ENCODE data around the gene RHOJ. TPM values are rescaled to one million over a fixed set of nuclear protein-coding genes. Genes with fewer than 3 reads are reported as not detected.

The RHOJ gene
- polyA plus RNA-seq, 1 donor from 2014 or later = 0.10 TPM

GRCh38 chr14:63231766-63232165 lies 27.5 kb downstream of the RHOJ start:
- Histone ChIP-seq H4K20me1 (ENCODE audit: insufficient read depth) (no peaks in the 10 kb centered on the region), H2AFZ (ENCODE audit: low read depth, low read length) (no peak overlapping the region), H3K36me3 (ENCODE audit: insufficient read depth, low read length) (no peaks in the 10 kb centered on the region), H3K9me2 (ENCODE audit: insufficient read depth, low read length) (no peaks in the 10 kb centered on the region), H3K27ac (ENCODE audit: low read length) (no peak overlapping the region), H3K9me3 (ENCODE audit: low read length) (no peaks in the 10 kb centered on the region), H3K27me3 (ENCODE audit: insufficient read depth, low read depth, low read length) (no peaks in the 10 kb centered on the region), H3K4me2 (ENCODE audit: low read length) (no peak overlapping the region), H3K4me3 (ENCODE audit: low read length) (no peak overlapping the region), H3K79me2 (replicated peaks; ENCODE audit: insufficient read depth, low read length) (no peaks in the 10 kb centered on the region), H3K9ac (ENCODE audit: low read length) (no peak overlapping the region), H3F3A (ENCODE audit: insufficient read depth, low read length, poor library complexity, severe bottlenecking) (no peaks in the 10 kb centered on the region)
- TF ChIP-seq TAF1 (IDR thresholded peaks at IDR 0.05; ENCODE audit: low read depth) (no peak), RAD21 (conservative IDR thresholded peaks at IDR 0.05) (no peak), REST (IDR thresholded peaks at IDR 0.05; ENCODE audit: borderline replicate concordance) (no peak), EZH2 (IDR thresholded peaks at IDR 0.05; ENCODE audit: borderline replicate concordance, insufficient read depth, low read length, poor library complexity, severe bottlenecking) (no peak), EP300 (conservative IDR thresholded peaks at IDR 0.05; ENCODE audit: poor library complexity, severe bottlenecking) (no peak), CTCF (IDR thresholded peaks at IDR 0.05; ENCODE audit: poor library complexity, severe bottlenecking) (no peak), SMC3 (conservative IDR thresholded peaks at IDR 0.05; ENCODE audit: poor library complexity) (no peak), POLR2AphosphoS5 (IDR thresholded peaks at IDR 0.05) (no peak), MXI1 (conservative IDR thresholded peaks at IDR 0.05; ENCODE audit: poor library complexity, severe bottlenecking) (no peak)

GRCh38 chr14:63237791-63238190 lies 33.5 kb downstream of the RHOJ start:
- Histone ChIP-seq H3K9ac (ENCODE audit: low read length) (no peak overlapping the region), H3K79me2 (replicated peaks; ENCODE audit: insufficient read depth, low read length) (no peaks in the 10 kb centered on the region), H3K27ac (ENCODE audit: low read length) (no peak overlapping the region), H3K4me2 (ENCODE audit: low read length) (no peak overlapping the region), H3F3A (ENCODE audit: insufficient read depth, low read length, poor library complexity, severe bottlenecking) (no peaks in the 10 kb centered on the region), H3K9me3 (ENCODE audit: low read length) (no peaks in the 10 kb centered on the region), H3K4me3 (ENCODE audit: low read length) (no peak overlapping the region), H4K20me1 (ENCODE audit: insufficient read depth) (no peaks in the 10 kb centered on the region), H2AFZ (ENCODE audit: low read depth, low read length) (no peak overlapping the region), H3K9me2 (ENCODE audit: insufficient read depth, low read length) (no peaks in the 10 kb centered on the region), H3K27me3 (ENCODE audit: insufficient read depth, low read depth, low read length) (no peaks in the 10 kb centered on the region), H3K36me3 (ENCODE audit: insufficient read depth, low read length) (no peaks in the 10 kb centered on the region)
- TF ChIP-seq TAF1 (IDR thresholded peaks at IDR 0.05; ENCODE audit: low read depth) = no peak
- no peak for TF ChIP-seq SMC3 (conservative IDR thresholded peaks at IDR 0.05; ENCODE audit: poor library complexity)
- TF ChIP-seq RAD21 (conservative IDR thresholded peaks at IDR 0.05) = no peak
- TF ChIP-seq POLR2AphosphoS5 (IDR thresholded peaks at IDR 0.05) = no peak
- TF ChIP-seq EP300 (conservative IDR thresholded peaks at IDR 0.05; ENCODE audit: poor library complexity, severe bottlenecking) = no peak
